ENCODE measurements around the gene FRAT2.

FRAT2 gene

GRCh38 chr10:97325754-97326153 lies 8.8 kb downstream of the FRAT2 start:
- DNase-seq (ENCODE audit: low read depth in 2 of 2): no peak

GRCh38 chr10:97323501-97323900 lies 11.0 kb downstream of the FRAT2 start:
- no peak for DNase-seq (ENCODE audit: low read depth in 2 of 2)

GRCh38 chr10:97321804-97322190 lies 12.7 kb downstream of the FRAT2 start:
- no peak for DNase-seq (ENCODE audit: low read depth in 2 of 2)

- no peak for DNase-seq (ENCODE audit: low read depth in 2 of 2)
These were observed 13.3 kb downstream of the FRAT2 start for GRCh38 chr10:97321032-97321803.

- DNase-seq (ENCODE audit: low read depth in 2 of 2): no peak
These were observed 14.0 kb downstream of the FRAT2 start for GRCh38 chr10:97320480-97321031.

GRCh38 chr10:97319671-97320479 lies 14.7 kb downstream of the FRAT2 start:
- peak; percentile 50 to 51 for DNase-seq (ENCODE audit: low read depth in 2 of 2)

GRCh38 chr10:97318772-97319651 lies 15.5 kb downstream of the FRAT2 start, which contains the start of gene FRAT1:
TSS of gene FRAT1 (plus strand) at chr10:97319271. CDS start at chr10:97319454, 183 bp downstream.
- peak; percentile 71 to 76 for DNase-seq (ENCODE audit: low read depth in 2 of 2)

- DNase-seq (ENCODE audit: low read depth in 2 of 2): no peak
These were observed 19.9 kb downstream of the FRAT2 start for GRCh38 chr10:97314671-97315070.

GRCh38 chr10:97312897-97313296 lies 21.6 kb downstream of the FRAT2 start:
- DNase-seq (ENCODE audit: low read depth in 2 of 2): no peak

- DNase-seq (ENCODE audit: low read depth in 2 of 2): no peak
These were observed 23.4 kb downstream of the FRAT2 start for GRCh38 chr10:97311111-97311626.

GRCh38 chr10:97307866-97308780 lies 26.4 kb downstream of the FRAT2 start:
- no peak for DNase-seq (ENCODE audit: low read depth in 2 of 2)

GRCh38 chr10:97307441-97307840 lies 27.1 kb downstream of the FRAT2 start:
- no peak for DNase-seq (ENCODE audit: low read depth in 2 of 2)

- DNase-seq (ENCODE audit: low read depth in 2 of 2): no peak
These were observed 32.3 kb downstream of the FRAT2 start for GRCh38 chr10:97302088-97302791.

GRCh38 chr10:97300980-97301379 lies 33.5 kb downstream of the FRAT2 start:
- no peak for DNase-seq (ENCODE audit: low read depth in 2 of 2)

GRCh38 chr10:97298223-97298571 lies 36.3 kb downstream of the FRAT2 start:
- no peak for DNase-seq (ENCODE audit: low read depth in 2 of 2)

- no peak for DNase-seq (ENCODE audit: low read depth in 2 of 2)
These were observed 36.8 kb downstream of the FRAT2 start for GRCh38 chr10:97297556-97298222.

- DNase-seq (ENCODE audit: low read depth in 2 of 2): no peak
These were observed 41.7 kb downstream of the FRAT2 start for GRCh38 chr10:97292862-97293198.

- peak; percentile 89 to 91 for DNase-seq (ENCODE audit: low read depth in 2 of 2)
These were observed 42.2 kb downstream of the FRAT2 start, which contains the start of gene ARHGAP19 for GRCh38 chr10:97292097-97292861. TSS of gene ARHGAP19 (minus strand) at chr10:97292637. CDS start at chr10:97292627, 10 bp downstream.
